GM08714 (cell line): ENCODE results near the gene TAF13.

Source experiments
- H3K4me3 ChIP-seq: fragments of 200-500 bp; sonication (Bioruptor generic); 2 replicates; pipeline ENCODE4 v1.5.1; 2014; ENCODE audit warnings: mild to moderate bottlenecking, low read length, inconsistent platforms
- ZNF274 ChIP-seq: IDR thresholded peaks from 2 replicates; pipeline ENCODE4 v1.6.1; 2012; ENCODE audit warnings: mild to moderate bottlenecking, low read depth, low read length

TAF13 gene, protein sequence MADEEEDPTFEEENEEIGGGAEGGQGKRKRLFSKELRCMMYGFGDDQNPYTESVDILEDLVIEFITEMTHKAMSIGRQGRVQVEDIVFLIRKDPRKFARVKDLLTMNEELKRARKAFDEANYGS

GRCh38 chr1:109075531-109076490 is at the start of gene TAF13:
TSS of gene TAF13 (minus strand) at chr1:109076003. CDS start at chr1:109075947, 56 bp downstream.
- TF ChIP-seq ZNF274: no peak
- H3K4me3 ChIP-seq: peak within 1 kb of the TSS; percentile 97

- no peak overlapping the region for H3K4me3 ChIP-seq
- TF ChIP-seq ZNF274: no peak
These were observed 44.6 kb upstream of the TAF13 start for GRCh38 chr1:109120356-109120755.

GRCh38 chr1:109118089-109118488 is 42.3 kb upstream of the TAF13 start:
- no peak overlapping the region for H3K4me3 ChIP-seq
- TF ChIP-seq ZNF274: no peak

GRCh38 chr1:109116286-109116685 is 40.5 kb upstream of the TAF13 start:
- no peak overlapping the region for H3K4me3 ChIP-seq

GRCh38 chr1:109115685-109116084 is 39.9 kb upstream of the TAF13 start:
- no peak for TF ChIP-seq ZNF274
- H3K4me3 ChIP-seq: no peak overlapping the region

More at GRCh38 chr1:109116286-109116685, 40.5 kb upstream of the TAF13 start:
- TF ChIP-seq ZNF274: no peak

DNA sequence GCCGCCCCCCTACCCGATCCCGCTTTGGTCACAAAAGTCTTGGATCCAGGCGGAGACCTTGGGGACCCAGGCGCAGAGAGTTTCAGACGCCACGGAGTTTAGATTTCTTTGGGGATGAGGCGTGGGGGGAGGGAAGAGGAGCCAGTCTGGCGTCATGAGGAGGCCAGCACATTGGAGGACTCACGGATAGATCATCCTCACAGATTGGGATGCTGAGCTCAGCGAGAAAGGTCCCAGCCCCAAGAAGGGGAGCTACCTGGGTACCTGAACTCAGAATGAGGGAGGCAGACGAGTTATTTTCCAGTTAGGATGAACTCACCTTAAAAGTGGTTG is 38.5 kb upstream of the TAF13 start:
- H3K4me3 ChIP-seq: no peak overlapping the region; the same call in 1 of the 2 replicates
- TF ChIP-seq ZNF274: no peak

DNA sequence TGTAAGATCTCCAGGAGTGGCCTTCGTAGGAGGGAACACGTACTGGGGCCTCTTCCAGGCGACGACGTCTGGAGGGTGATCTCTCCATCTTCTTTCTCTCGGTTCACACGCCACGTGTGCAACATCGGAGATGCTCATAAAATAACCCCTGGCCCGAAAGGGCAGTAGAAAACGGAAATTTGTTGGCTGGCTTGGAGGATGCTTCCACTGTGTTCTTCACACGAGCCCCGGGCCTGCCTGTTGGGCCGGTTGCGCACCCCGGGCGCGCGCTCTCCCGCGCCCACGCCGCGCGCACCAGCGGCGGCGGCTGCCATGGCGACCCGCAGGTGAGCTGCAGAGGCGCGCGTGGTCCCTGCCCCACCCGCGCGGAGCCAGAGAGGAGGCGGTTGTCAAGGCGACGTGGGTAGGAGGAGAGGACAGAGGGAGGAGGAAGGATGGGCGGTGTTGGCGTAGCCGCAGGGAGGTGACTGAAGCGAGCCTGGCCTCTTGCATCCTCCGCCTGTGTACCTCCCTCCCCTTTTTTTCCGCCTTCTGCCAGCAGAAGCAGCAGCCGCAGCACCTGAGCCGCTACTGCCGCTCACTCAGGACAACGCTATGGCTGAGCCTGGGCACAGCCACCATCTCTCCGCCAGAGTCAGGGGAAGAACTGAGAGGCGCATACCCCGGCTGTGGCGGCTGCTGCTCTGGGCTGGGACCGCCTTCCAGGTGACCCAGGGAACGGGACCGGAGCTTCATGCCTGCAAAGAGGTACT is 38.0 kb upstream of the TAF13 start, which contains the start of gene ELAPOR1:
Gene ELAPOR1, plus strand, starts transcription at position 526 of the 752 bp plus-strand sequence. Its CDS starts 69 bp downstream, at position 595.
- no peak for TF ChIP-seq ZNF274
- peak within 1 kb of the TSS; percentile 25; the same call in 1 of the 2 replicates for H3K4me3 ChIP-seq

DNA sequence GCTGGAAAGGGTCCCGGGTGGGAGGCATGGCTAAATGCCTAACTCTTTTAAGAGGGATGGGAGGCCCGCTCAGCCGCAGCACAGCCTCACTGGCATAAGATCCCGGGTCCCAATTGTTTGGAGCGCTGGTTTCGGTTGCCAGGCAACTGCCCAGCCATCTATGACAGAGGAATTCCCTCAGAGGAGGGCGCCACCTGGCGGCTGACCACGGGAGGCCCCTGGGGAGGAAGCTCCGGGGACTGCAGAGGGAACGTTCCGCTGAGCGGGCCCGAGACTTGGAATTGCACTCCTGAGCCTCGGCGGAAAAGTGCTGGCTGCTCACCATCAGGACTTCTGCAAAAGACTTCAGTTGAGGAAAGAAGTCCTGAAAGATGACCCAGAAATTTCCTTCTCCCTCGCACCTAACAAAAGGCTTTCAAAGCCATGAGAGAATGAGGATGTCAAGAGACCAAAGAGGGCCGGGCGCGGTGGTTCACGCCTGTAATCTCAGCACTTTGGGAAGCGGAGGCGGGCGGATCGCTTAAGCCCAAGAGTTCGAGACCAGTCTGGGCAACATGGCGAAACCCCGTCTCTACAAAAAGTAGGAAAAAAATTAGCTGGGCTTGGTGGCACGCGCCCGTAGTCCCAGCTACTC is 37.0 kb upstream of the TAF13 start:
- H3K4me3 ChIP-seq: no peak overlapping the region
- TF ChIP-seq ZNF274: no peak

- H3K4me3 ChIP-seq: no peak overlapping the region
These were observed 36.4 kb upstream of the TAF13 start for GRCh38 chr1:109112056-109112651.

DNA sequence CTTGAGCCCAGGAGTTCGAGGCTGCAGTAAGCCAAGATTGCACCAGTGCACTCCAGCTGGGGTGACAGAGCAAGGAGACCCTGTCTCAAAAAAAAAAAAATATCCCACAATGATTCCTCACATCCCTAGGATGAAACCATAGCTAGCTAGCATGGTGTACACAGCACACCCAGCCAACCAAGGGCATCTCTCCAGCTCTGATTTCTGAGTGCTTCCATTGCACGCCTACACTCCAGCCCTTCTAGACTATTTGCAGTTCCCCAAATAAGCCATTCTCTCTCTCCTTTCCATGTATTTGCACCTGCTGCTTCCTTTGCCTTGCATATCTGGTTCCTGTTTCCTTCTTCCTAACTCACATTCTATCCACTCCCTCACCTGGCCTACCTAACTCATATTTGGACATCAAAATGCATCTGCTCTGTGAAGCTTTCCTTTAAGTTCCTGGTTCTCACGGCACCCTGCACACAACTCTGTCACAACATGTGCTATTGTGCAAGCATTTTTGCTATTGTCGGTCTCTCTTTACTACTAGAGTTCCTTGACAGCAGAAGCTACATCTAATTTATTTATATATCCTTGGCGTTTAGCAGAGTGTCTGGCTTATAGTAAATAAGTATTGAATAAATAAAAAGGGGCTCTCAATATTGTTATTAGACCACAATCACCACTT is 35.7 kb upstream of the TAF13 start:
- TF ChIP-seq ZNF274: no peak
- no peak overlapping the region for H3K4me3 ChIP-seq

More at GRCh38 chr1:109112056-109112651, 36.4 kb upstream of the TAF13 start:
- no peak for TF ChIP-seq ZNF274

DNA sequence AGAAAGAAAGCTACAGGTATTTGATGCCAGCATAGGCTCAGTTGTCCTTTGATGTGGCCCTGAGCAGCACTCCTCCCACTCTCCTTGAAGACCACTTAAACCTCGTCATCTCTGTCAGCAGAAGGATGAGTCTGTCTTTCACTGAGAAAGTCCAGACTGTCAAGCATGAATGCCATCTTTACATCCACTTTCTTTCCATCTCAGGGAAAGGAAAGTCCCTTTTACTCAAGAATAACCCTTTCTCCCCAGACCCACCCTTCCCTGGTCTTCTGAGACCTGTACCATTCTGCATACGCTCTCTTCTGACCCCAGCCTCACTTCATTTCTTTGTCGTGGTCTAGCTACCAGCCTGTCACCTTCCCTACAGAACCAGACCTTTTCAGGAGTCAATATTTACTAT is 34.1 kb upstream of the TAF13 start:
- no peak overlapping the region for H3K4me3 ChIP-seq
- no peak for TF ChIP-seq ZNF274

GRCh38 chr1:109107785-109108184 is 32.0 kb upstream of the TAF13 start:
- TF ChIP-seq ZNF274: no peak
- no peak overlapping the region for H3K4me3 ChIP-seq

GRCh38 chr1:109105881-109106280 is 30.1 kb upstream of the TAF13 start:
- no peak overlapping the region for H3K4me3 ChIP-seq
- no peak for TF ChIP-seq ZNF274
